Urinary bladder (tissue), 4 donors: ENCODE results near the gene MKNK1. TPM values are rescaled to one million over a fixed set of nuclear protein-coding genes. Genes with fewer than 3 reads are reported as not detected.

Source experiments
- DNase-seq: peaks from one replicate; pipeline ENCODE4 v3.0.0-alpha.2; 2015; ENCODE audit errors: extremely low spot score
- H3K27ac ChIP-seq: one replicate; pipeline ENCODE4 v1.5.1; 2013; ENCODE audit warnings: low read depth, mild to moderate bottlenecking, moderate library complexity
- H3K36me3 ChIP-seq: one replicate; pipeline ENCODE4 v1.6.1; 2013; ENCODE audit warnings: mild to moderate bottlenecking, moderate library complexity; ENCODE audit not compliant: insufficient read depth
- H3K4me1 ChIP-seq: one replicate; pipeline ENCODE4 v1.6.1; 2013; ENCODE audit warnings: mild to moderate bottlenecking, moderate library complexity; ENCODE audit not compliant: insufficient read depth
- H3K4me3 ChIP-seq: one replicate; pipeline ENCODE4 v1.5.1; 2013; ENCODE audit warnings: low read depth, low read length
- WGBS: extraction: QIAGEN DNeasy Blood & Tissue Kit; methylation state at CpG from one replicate; pipeline ENCODE4 v1.1.7; 2013; 5-methylcytosine and 5-hydroxymethylcytosine counted together
- polyA plus RNA-seq: library from polyadenylated mRNA; stranded (reverse); fragments of 200-250 nt; gene quantifications from one replicate; pipeline ENCODE4 v1.2.3, GENCODE V29; 2013
- total RNA-seq: library from RNA; depleted of rRNA; stranded (reverse); fragments of >200 nt; gene quantifications from one replicate; pipeline ENCODE4 v1.2.3, GENCODE V29; 2014
- donor health status: healthy with polysubstance abuse.
- donor health status: healthy.

The MKNK1 gene
- total and polyA plus RNA-seq, 2 donors: 25.7 to 37.3 TPM

- DNase-seq: no peak
- Histone ChIP-seq H3K27ac (no peak overlapping the region), H3K4me1 (no peaks in the 10 kb centered on the region), H3K36me3 (peaks cover 11% of the 10 kb centered on the region), H3K4me3 (no peak overlapping the region)
- 32% methylated on average over 2 of the region's 2 CpGs for WGBS
Observed at GRCh38 chr1:46637444-46638083, 33.5 kb upstream of the MKNK1 start.

- no peak overlapping the region for H3K4me3 ChIP-seq
- H3K27ac ChIP-seq: no peak overlapping the region
- no peak for DNase-seq
- WGBS: 74% methylated on average over 2 of the region's 2 CpGs
- no peaks in the 10 kb centered on the region for H3K4me1 ChIP-seq
- peaks cover 11% of the 10 kb centered on the region for H3K36me3 ChIP-seq
Observed at GRCh38 chr1:46635205-46635604, 31.1 kb upstream of the MKNK1 start.

DNA sequence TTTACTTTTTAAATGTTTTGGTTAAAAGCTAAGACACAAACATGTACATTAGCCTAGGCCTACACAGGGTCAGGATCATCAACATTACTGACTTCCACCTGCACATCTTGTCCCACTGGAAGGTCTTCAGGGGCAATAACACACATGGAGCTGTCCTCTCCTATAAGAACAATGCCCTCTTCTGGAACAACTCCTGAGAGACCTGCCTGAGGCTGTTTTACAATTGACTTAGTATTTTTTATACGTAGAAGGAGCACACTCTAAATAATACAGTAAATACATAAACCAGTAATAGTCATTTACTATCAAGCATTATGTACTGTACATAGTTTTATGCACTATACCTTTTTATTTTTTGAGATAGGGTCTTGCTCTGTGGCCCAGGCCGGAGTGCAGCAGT lies 26.7 kb upstream of the MKNK1 start:
- no peak overlapping the region for H3K27ac ChIP-seq
- WGBS: 84% methylated on average over 2 of the region's 2 CpGs

GRCh38 chr1:46623743-46624644 lies 19.9 kb upstream of the MKNK1 start:
- 42% methylated on average over 4 of the region's 4 CpGs for WGBS
- no peak overlapping the region for H3K27ac ChIP-seq
- H3K4me3 ChIP-seq: no peak overlapping the region
- DNase-seq: no peak
- H3K4me1 ChIP-seq: no peaks in the 10 kb centered on the region
- no peaks in the 10 kb centered on the region for H3K36me3 ChIP-seq

More for the DNA sequence above, 26.7 kb upstream of the MKNK1 start:
- DNase-seq: no peak
- Histone ChIP-seq H3K4me1 (no peaks in the 10 kb centered on the region), H3K4me3 (no peak overlapping the region), H3K36me3 (peaks cover 11% of the 10 kb centered on the region)

- no peak overlapping the region for H3K4me3 ChIP-seq
- no peak overlapping the region for H3K27ac ChIP-seq
- H3K36me3 ChIP-seq: no peaks in the 10 kb centered on the region
- 56% methylated on average over 3 of the region's 3 CpGs for WGBS
- no peak for DNase-seq
- H3K4me1 ChIP-seq: no peaks in the 10 kb centered on the region
Observed at GRCh38 chr1:46622344-46622743, 18.3 kb upstream of the MKNK1 start.

DNA sequence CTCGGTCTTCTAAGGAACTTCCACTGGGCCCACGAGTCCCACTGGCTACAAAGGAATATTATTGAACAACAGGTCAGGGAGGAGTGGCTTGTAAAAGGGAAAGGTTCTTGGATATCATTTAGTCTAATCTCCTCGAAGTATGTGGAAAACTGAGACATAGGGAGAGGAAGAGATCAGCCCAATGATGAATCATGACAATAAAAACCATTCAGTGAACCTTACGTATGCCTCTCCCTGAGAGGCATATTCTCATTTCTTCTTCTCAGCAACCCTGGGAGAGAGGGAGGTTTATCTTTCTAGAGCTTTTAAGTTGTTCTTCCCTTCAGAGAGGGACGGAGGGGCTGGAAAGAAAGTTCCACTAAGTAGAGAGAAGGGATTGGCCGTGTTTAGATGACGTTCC lies 17.9 kb upstream of the MKNK1 start:
- Histone ChIP-seq H3K36me3 (no peaks in the 10 kb centered on the region), H3K27ac (no peak overlapping the region), H3K4me3 (no peak overlapping the region), H3K4me1 (no peaks in the 10 kb centered on the region)
- DNase-seq: no peak
- WGBS: 58% methylated on average over 7 of the region's 7 CpGs

DNA sequence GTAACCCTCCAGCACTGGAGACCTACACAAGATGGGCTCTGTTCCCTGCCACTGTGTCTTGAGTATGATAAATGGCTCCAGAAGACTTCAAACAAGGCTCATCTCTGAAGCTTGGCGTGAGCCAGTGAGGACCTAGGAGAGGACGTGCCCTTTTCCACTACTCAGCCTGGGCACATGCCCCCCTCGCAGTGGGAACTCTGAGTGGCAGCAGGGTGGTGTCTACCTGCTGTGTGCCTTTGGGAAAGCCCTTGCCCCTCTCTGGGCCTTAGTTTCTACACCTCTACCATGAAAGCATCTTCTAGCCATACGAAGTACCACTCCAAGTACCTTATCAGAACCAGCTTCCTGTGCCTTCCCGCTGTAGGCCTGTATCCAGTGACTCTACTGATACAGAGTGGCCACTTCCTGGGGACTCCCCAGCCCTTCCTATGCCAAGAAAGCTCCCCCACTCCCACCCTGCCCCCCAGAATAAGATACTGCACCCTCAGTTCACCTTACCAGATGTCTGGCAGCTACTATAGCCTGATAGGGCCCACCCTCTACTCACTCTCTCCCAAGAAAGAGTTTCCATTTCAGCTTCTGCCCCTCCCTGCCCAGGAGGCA lies 15.7 kb upstream of the MKNK1 start:
- H3K4me1 ChIP-seq: no peaks in the 10 kb centered on the region
- H3K27ac ChIP-seq: no peak overlapping the region
- no peak for DNase-seq
- WGBS: 92% methylated on average over 5 of the region's 5 CpGs
- no peaks in the 10 kb centered on the region for H3K36me3 ChIP-seq
- no peak overlapping the region for H3K4me3 ChIP-seq

DNA sequence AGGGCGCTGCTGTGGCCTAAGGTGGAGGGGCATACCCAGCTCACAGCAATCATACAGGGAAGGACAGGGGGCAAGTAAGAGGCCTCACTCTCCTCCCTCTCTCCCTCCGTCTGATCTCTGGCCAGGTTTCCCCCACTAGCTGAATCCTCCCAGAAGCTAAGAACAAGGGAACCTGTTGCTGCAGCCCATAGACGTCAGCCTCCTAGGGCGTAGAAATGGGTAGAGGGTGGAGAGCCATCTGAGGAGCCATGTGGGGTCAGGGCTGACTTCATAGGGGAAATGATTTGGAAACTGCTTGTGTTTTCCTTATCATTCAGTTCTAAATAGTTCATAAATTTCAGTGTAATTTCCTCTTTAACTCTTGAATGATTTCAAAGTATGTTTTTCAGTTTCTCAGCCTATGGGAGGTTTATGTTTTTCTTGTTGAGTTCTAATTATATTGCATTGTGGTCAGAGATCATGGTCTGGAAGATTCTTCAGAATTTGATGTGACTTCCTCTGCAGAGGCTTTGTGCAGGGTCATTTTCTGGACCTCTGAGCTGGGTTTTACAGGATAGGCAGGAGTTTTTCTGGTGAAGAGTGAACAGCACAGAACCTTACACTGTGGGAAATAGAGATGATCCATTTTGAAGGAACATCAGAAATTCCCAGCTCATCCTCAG lies 14.8 kb upstream of the MKNK1 start:
- H3K4me1 ChIP-seq: no peaks in the 10 kb centered on the region
- no peaks in the 10 kb centered on the region for H3K36me3 ChIP-seq
- H3K4me3 ChIP-seq: no peak overlapping the region
- DNase-seq: no peak
- 86% methylated on average over 4 of the region's 4 CpGs for WGBS
- H3K27ac ChIP-seq: no peak overlapping the region

DNA sequence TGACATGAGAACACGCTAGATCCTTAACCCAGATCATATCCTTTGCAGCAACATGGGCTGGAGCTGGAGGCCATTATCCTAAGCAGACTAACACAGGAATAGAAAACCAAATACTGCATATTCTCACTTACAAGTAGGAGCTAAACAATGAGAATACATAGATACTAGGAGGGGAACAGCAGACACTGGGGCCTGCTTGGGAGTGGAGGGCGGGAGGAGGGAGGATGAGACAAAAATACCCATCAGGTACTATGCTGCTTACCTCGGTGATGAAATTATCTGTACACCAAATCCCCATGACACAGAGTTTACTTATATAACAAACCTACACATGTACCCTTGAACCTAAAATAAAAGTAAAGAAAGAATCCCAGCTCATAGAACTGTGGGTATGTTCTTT lies 13.8 kb upstream of the MKNK1 start:
- Histone ChIP-seq H3K36me3 (no peaks in the 10 kb centered on the region), H3K27ac (no peak overlapping the region), H3K4me1 (no peaks in the 10 kb centered on the region), H3K4me3 (no peak overlapping the region)
- WGBS: 89% methylated on average over 3 of the region's 3 CpGs
- DNase-seq: no peak

- no peaks in the 10 kb centered on the region for H3K4me1 ChIP-seq
- H3K4me3 ChIP-seq: peak overlapping the region; percentile 77
- H3K27ac ChIP-seq: peak overlapping the region; percentile 90
- DNase-seq: no peak
- H3K36me3 ChIP-seq: no peaks in the 10 kb centered on the region
- 35% methylated on average over 10 of the region's 10 CpGs for WGBS
Observed at GRCh38 chr1:46617108-46617800, 13.2 kb upstream of the MKNK1 start.

DNA sequence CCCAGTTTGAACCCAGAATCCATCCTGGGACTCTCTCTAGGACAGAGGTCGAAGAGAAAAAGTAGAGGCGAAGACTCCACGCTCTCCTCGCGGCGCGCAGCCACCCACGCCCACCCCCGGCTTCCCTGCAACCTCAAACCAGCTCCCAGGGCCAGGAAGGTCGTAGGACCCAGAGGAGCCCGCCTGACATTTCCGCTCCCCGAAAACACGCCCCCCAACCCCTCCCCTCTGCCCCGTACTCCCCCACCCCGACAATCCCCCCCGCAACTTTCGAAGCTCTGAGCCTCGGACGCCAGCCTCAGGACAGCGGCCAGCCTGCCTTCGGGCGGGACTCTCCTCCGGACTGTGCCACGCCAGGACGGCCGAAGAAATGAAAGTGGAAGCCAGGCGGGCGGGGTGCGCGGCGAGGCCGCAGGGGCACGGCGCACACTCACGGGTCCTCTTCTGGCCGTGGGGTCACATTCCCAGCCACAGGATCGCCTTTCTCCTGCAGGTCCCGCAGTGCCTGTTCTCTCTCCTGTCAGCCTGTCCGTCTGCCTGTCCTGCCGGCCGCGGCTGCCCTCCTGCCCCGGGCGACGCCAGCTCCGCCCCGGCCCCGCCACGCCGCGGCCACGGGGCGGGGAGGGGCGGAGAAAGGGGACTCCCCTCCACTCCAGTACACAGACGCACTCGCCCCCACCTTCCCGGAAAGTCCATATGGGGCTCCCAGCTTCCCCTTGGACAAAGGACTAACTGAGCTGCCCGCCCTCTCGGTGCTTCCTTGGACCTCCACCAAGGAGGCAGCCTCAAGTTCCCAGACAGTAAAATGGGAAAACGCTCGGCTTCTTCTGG lies 12.4 kb upstream of the MKNK1 start, which contains the start of gene MOB3C:
Gene MOB3C (minus strand): TSS at position 535 of the 831 bp plus-strand sequence. CDS start 3,490 bp downstream, outside the sequence.
- WGBS: under 1% methylated on average over 62 of the region's 62 CpGs

GRCh38 chr1:46615735-46616134 lies 11.7 kb upstream of the MKNK1 start:
- peak overlapping the region; percentile 77 for H3K4me3 ChIP-seq
- no peak for DNase-seq
- H3K27ac ChIP-seq: peak overlapping the region; percentile 90
- no peaks in the 10 kb centered on the region for H3K36me3 ChIP-seq
- WGBS: 59% methylated on average over 3 of the region's 3 CpGs
- no peaks in the 10 kb centered on the region for H3K4me1 ChIP-seq

More for the DNA sequence above, 12.4 kb upstream of the MKNK1 start, which contains the start of gene MOB3C:
- Histone ChIP-seq H3K27ac (peak within 1 kb of the TSS; percentile 90), H3K4me1 (no peaks in the 10 kb centered on the region), H3K4me3 (peak within 1 kb of the TSS; percentile 77), H3K36me3 (no peaks in the 10 kb centered on the region)
- peak; percentile 45 for DNase-seq
